Measurements from ENCODE around the gene RAC2. TPM values are rescaled to one million over a fixed set of nuclear protein-coding genes. Genes with fewer than 3 reads are reported as not detected.
A peak's percentile ranks its signal among the peaks of the same experiment; 100 is the strongest.

RAC2 gene
- total and polyA plus RNA-seq, 9 of the 15 experiments (the other 6 are each of a cell fraction or from before 2014, with no cell fraction given), result 22.7 to 103 (median 43.3) TPM

DNA sequence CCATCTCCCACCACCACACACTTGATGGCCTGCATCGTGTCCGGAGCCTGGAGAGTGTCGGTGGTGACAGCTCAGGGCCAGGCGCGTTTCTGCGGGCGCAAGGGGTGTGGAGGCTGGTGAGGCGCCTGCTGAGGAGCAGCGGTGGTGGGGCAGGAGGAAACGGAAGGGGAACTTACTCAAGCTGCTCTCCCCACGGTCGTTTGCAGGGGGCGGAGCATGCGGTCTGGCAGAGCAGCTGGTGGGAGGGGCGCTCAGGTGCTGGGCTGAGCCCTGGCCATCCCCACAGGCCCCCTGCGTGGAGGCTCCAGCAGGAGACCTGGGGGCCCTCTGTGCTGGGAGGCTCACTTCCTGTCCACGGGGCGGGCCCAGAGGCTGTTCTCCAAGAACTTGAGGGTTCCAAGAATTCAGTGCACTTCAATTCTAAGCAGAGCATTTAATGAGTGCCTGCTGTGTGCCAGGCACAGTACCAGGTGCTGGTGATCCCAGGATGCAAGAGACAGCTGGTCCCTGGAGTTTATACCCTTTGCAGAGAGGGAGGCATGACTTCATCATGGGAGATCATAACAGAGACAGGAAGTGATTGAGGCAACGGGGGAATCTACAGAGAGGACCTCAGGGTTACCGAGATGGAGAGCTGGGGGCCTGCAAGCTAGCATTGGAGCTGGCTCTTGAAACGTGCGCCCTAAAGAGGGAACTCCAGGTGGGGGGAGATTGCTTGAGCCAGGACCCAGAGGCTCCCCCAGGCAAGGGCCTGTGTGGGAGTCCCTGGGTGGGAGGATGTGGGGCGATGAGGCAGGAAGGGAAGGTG, at the start of gene RAC2 (continued):
- TF ChIP-seq, protein P1, sequence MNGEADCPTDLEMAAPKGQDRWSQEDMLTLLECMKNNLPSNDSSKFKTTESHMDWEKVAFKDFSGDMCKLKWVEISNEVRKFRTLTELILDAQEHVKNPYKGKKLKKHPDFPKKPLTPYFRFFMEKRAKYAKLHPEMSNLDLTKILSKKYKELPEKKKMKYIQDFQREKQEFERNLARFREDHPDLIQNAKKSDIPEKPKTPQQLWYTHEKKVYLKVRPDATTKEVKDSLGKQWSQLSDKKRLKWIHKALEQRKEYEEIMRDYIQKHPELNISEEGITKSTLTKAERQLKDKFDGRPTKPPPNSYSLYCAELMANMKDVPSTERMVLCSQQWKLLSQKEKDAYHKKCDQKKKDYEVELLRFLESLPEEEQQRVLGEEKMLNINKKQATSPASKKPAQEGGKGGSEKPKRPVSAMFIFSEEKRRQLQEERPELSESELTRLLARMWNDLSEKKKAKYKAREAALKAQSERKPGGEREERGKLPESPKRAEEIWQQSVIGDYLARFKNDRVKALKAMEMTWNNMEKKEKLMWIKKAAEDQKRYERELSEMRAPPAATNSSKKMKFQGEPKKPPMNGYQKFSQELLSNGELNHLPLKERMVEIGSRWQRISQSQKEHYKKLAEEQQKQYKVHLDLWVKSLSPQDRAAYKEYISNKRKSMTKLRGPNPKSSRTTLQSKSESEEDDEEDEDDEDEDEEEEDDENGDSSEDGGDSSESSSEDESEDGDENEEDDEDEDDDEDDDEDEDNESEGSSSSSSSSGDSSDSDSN (IDR thresholded peaks at IDR 0.05; ENCODE audit: borderline replicate concordance in 1 of 2, low read depth in 2 of 2, low read length in 2 of 2), result peak in 1 of 2 experiments; percentile 74; a peak in 1 of 4 replicates
- TF ChIP-seq ELF1 (tag; IDR thresholded peaks at IDR 0.05) (no peak), RB1 (IDR thresholded peaks at IDR 0.05; ENCODE audit: low read depth) (no peak), SNIP1 (IDR thresholded peaks at IDR 0.05; ENCODE audit: low read depth) (no peak), POLR2G (IDR thresholded peaks at IDR 0.05; ENCODE audit: low read depth, low read length) (peak; percentile 89), KAT2B (IDR thresholded peaks at IDR 0.05; ENCODE audit: low read depth, low read length) (no peak), ZNF217 (CRISPR knock-in tag; IDR thresholded peaks at IDR 0.05) (no peak), EP300 (IDR thresholded peaks at IDR 0.05; ENCODE audit: low read length) (0 out of 2 replicates have a peak, but pooled peaks have one; percentile 10), MTA3 (IDR thresholded peaks at IDR 0.05; ENCODE audit: borderline replicate concordance) (0 out of 2 replicates have a peak, but pooled peaks have one; percentile 14), BRF1 (IDR thresholded peaks at IDR 0.05; ENCODE audit: borderline replicate concordance, extremely low read depth, insufficient read length) (no peak), CC2D1A (IDR thresholded peaks at IDR 0.05) (peak; percentile 93), POLR2A (conservative IDR thresholded peaks at IDR 0.05) (peak; percentile 78), HDAC1 (IDR thresholded peaks at IDR 0.05) (no peak), ZNF263 (CRISPR knock-in tag; IDR thresholded peaks at IDR 0.05; ENCODE audit: borderline replicate concordance) (0 out of 2 replicates have a peak, but pooled peaks have one; percentile 26), ASH1L (IDR thresholded peaks at IDR 0.05; ENCODE audit: borderline replicate concordance, low read depth, partially characterized antibody) (no peak), KLF13 (tag; IDR thresholded peaks at IDR 0.05; ENCODE audit: borderline replicate concordance, low read depth) (0 out of 2 replicates have a peak, but pooled peaks have one; percentile 15)
- TF ChIP-seq, protein P2, sequence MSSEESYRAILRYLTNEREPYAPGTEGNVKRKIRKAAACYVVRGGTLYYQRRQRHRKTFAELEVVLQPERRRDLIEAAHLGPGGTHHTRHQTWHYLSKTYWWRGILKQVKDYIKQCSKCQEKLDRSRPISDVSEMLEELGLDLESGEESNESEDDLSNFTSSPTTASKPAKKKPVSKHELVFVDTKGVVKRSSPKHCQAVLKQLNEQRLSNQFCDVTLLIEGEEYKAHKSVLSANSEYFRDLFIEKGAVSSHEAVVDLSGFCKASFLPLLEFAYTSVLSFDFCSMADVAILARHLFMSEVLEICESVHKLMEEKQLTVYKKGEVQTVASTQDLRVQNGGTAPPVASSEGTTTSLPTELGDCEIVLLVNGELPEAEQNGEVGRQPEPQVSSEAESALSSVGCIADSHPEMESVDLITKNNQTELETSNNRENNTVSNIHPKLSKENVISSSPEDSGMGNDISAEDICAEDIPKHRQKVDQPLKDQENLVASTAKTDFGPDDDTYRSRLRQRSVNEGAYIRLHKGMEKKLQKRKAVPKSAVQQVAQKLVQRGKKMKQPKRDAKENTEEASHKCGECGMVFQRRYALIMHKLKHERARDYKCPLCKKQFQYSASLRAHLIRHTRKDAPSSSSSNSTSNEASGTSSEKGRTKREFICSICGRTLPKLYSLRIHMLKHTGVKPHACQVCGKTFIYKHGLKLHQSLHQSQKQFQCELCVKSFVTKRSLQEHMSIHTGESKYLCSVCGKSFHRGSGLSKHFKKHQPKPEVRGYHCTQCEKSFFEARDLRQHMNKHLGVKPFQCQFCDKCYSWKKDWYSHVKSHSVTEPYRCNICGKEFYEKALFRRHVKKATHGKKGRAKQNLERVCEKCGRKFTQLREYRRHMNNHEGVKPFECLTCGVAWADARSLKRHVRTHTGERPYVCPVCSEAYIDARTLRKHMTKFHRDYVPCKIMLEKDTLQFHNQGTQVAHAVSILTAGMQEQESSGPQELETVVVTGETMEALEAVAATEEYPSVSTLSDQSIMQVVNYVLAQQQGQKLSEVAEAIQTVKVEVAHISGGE (CRISPR knock-in tag; IDR thresholded peaks at IDR 0.05), result peak in 1 of 3 experiments; percentile 81; a peak in 2 of 6 replicates
- TF ChIP-seq, protein P3, sequence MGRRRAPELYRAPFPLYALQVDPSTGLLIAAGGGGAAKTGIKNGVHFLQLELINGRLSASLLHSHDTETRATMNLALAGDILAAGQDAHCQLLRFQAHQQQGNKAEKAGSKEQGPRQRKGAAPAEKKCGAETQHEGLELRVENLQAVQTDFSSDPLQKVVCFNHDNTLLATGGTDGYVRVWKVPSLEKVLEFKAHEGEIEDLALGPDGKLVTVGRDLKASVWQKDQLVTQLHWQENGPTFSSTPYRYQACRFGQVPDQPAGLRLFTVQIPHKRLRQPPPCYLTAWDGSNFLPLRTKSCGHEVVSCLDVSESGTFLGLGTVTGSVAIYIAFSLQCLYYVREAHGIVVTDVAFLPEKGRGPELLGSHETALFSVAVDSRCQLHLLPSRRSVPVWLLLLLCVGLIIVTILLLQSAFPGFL (CRISPR knock-in tag; IDR thresholded peaks at IDR 0.05), result no peak
- TF ChIP-seq, protein P4, sequence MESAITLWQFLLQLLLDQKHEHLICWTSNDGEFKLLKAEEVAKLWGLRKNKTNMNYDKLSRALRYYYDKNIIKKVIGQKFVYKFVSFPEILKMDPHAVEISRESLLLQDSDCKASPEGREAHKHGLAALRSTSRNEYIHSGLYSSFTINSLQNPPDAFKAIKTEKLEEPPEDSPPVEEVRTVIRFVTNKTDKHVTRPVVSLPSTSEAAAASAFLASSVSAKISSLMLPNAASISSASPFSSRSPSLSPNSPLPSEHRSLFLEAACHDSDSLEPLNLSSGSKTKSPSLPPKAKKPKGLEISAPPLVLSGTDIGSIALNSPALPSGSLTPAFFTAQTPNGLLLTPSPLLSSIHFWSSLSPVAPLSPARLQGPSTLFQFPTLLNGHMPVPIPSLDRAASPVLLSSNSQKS (CRISPR knock-in tag; IDR thresholded peaks at IDR 0.05), result no peak

Data from K562 (cell line).